Vagina (tissue), 2 donors: Measurements from ENCODE around the gene S100A8. TPM values are rescaled to one million over a fixed set of nuclear protein-coding genes. Genes with fewer than 3 reads are reported as not detected.
A peak's percentile ranks its signal among the peaks of the same experiment; 100 is the strongest.
"Not testable (repeated sequence)": the region's sequence is repeated elsewhere in the genome, so short reads cannot be mapped to it uniquely, and the experiment has no call there.

ENCODE experiments used
- DNase-seq, 2 donors: peaks; one replicate each; pipeline ENCODE4 v3.0.0-alpha.2; 2017; ENCODE audit errors: extremely low spot score in 2 of 2
- H3K27ac ChIP-seq: fragments of 200-600 bp; sonication (generic); one replicate; pipeline ENCODE4 v1.5.1; 2019
- H3K27me3 ChIP-seq: fragments of 200-600 bp; sonication (generic); one replicate; pipeline ENCODE4 v1.5.1; 2019
- H3K36me3 ChIP-seq, 2 donors: fragments of 200-600 bp; sonication (generic); one replicate each; pipeline ENCODE4 v1.5.1; 2017 to 2019
- H3K4me1 ChIP-seq: fragments of 200-600 bp; sonication (generic); one replicate; pipeline ENCODE4 v1.5.1; 2019
- H3K4me3 ChIP-seq, 2 donors: fragments of 200-600 bp; sonication (generic); 1 replicate in 1 of 2; 2 replicates in 1 of 2; pipeline ENCODE4 v1.5.1; 2016 to 2019
- H3K9me3 ChIP-seq: fragments of 200-600 bp; sonication (generic); one replicate; pipeline ENCODE4 v1.5.1; 2019
- CTCF ChIP-seq, 3 experiments: fragments of 450-650 bp in 2 of 3; fragments of 200-600 bp in 1 of 3; sonication (generic) in 1 of 3; IDR thresholded peaks; one replicate each; pipeline ENCODE4 v1.5.1; 2017 to 2019; ENCODE audit warnings: antibody characterized with exemption in 3 of 3, mild to moderate bottlenecking in 2 of 3, moderate library complexity in 2 of 3
- POLR2A ChIP-seq, 2 donors: fragments of 450-650 bp; IDR thresholded peaks; one replicate each; pipeline ENCODE4 v1.6.1; 2017; ENCODE audit warnings: antibody characterized with exemption in 2 of 2, mild to moderate bottlenecking in 2 of 2, moderate library complexity in 2 of 2
- POLR2AphosphoS5 ChIP-seq, 2 donors: sonication (generic); formaldehyde crosslinking; IDR thresholded peaks; one replicate each; pipeline ENCODE4 v1.9.0; 2017; ENCODE audit warnings: antibody characterized with exemption in 2 of 2, mild to moderate bottlenecking in 2 of 2, low read depth in 1 of 2; ENCODE audit not compliant: insufficient read depth in 1 of 2
- intact Hi-C: fragments of 100-400 bp; cut with DNase I; formaldehyde crosslinking; loops from one replicate; pipeline ENCODE4 v1.15.1; 2023
- total RNA-seq: library from RNA; depleted of rRNA; stranded (reverse); fragments of >200 nt; gene quantifications from one replicate; pipeline ENCODE4 v1.2.3, GENCODE V29; 2016

S100A8 gene
- total RNA-seq, 1 donor from 2014 or later = 1,155 TPM

GRCh38 chr1:153415850-153416570 is 25.1 kb upstream of the S100A8 start, which contains the start of gene S100A7A:
S100A7A (plus strand) TSS chr1:153416520; CDS start chr1:153418083, 1,563 bp downstream.
- Histone ChIP-seq H3K9me3 (no peaks in the 10 kb centered on the region), H3K27me3 (no peaks in the 10 kb centered on the region), H3K27ac (no peak within 1 kb of the TSS), H3K4me3 (no peak within 1 kb of the TSS), H3K4me1 (no peaks in the 10 kb centered on the region), H3K36me3 (no peaks in the 10 kb centered on the region)
- DNase-seq = no peak
- no peak for TF ChIP-seq POLR2AphosphoS5 (IDR thresholded peaks at IDR 0.05; ENCODE audit: insufficient read depth in 1 of 2, low read depth in 1 of 2)
- TF ChIP-seq CTCF (IDR thresholded peaks at IDR 0.05) = no peak
- TF ChIP-seq POLR2A (IDR thresholded peaks at IDR 0.05) = no peak
- intact Hi-C loops = no loop called here

- H3K9me3 ChIP-seq, H3K4me1 ChIP-seq, intact Hi-C loops, H3K27ac ChIP-seq, DNase-seq, H3K27me3 ChIP-seq, H3K4me3 ChIP-seq, H3K36me3 ChIP-seq: not testable (repeated sequence)
Measured at GRCh38 chr1:153413961-153414360, 23.1 kb upstream of the S100A8 start.

- H3K4me3 ChIP-seq, H3K27me3 ChIP-seq, intact Hi-C loops, H3K36me3 ChIP-seq, H3K9me3 ChIP-seq, H3K4me1 ChIP-seq, H3K27ac ChIP-seq: not testable (repeated sequence)
- peak in 1 of 2 donors; percentile 34 for DNase-seq
Measured at GRCh38 chr1:153407274-153407673, 16.4 kb upstream of the S100A8 start.

- H3K9me3 ChIP-seq, H3K27me3 ChIP-seq, H3K36me3 ChIP-seq, intact Hi-C loops, H3K4me3 ChIP-seq, H3K27ac ChIP-seq, H3K4me1 ChIP-seq: not testable (repeated sequence)
- DNase-seq = peak; percentile 52 to 54
Measured at GRCh38 chr1:153405825-153406599, 15.1 kb upstream of the S100A8 start.

GRCh38 chr1:153404768-153405167 is 13.9 kb upstream of the S100A8 start:
- Histone ChIP-seq H3K4me3 (no peak overlapping the region), H3K4me1 (no peaks in the 10 kb centered on the region), H3K27me3 (no peaks in the 10 kb centered on the region), H3K36me3 (no peaks in the 10 kb centered on the region), H3K27ac (no peak overlapping the region), H3K9me3 (no peaks in the 10 kb centered on the region)
- intact Hi-C loops = no loop called here
- peak; percentile 69 to 82 for DNase-seq
- TF ChIP-seq POLR2A (IDR thresholded peaks at IDR 0.05) (no peak), CTCF (IDR thresholded peaks at IDR 0.05) (peak in 1 of 3 experiments; percentile 17)

- Histone ChIP-seq H3K9me3 (no peaks in the 10 kb centered on the region), H3K36me3 (no peaks in the 10 kb centered on the region), H3K27me3 (no peaks in the 10 kb centered on the region), H3K4me3 (no peak overlapping the region), H3K4me1 (no peaks in the 10 kb centered on the region), H3K27ac (no peak overlapping the region)
- peak in 1 of 2 donors; percentile 43 for DNase-seq
- intact Hi-C loops = no loop called here
- TF ChIP-seq POLR2AphosphoS5 (IDR thresholded peaks at IDR 0.05; ENCODE audit: insufficient read depth in 1 of 2, low read depth in 1 of 2) (no peak), CTCF (IDR thresholded peaks at IDR 0.05) (no peak), POLR2A (IDR thresholded peaks at IDR 0.05) (no peak)
Measured at GRCh38 chr1:153404086-153404635, 13.3 kb upstream of the S100A8 start.
